Tibial artery (tissue), 4 donors: ENCODE results near the gene CHD6.

Source experiments
- DNase-seq, 2 donors: peaks; one replicate each; pipeline ENCODE4 v3.0.0-alpha.2; 2019
- H3K27ac ChIP-seq, 2 donors: fragments of 200-600 bp; sonication (generic) in 1 of 2; 1 replicate in 1 of 2; 2 replicates in 1 of 2; pipeline ENCODE4 v1.5.1; 2018 to 2019; ENCODE audit warnings: mild to moderate bottlenecking in 1 of 2
- H3K27me3 ChIP-seq, 2 donors: fragments of 200-600 bp; sonication (generic) in 1 of 2; one replicate each; pipeline versions ENCODE4 v1.5.1 to v1.6.0; 2016 to 2019
- H3K36me3 ChIP-seq, 3 donors: fragments of 200-600 bp; sonication (generic) in 2 of 3; one replicate each; pipeline ENCODE4 v1.5.1; 2016 to 2019; ENCODE audit warnings: mild to moderate bottlenecking in 2 of 3
- H3K4me1 ChIP-seq, 4 donors: fragments of 200-600 bp; sonication (generic) in 2 of 4; 1 replicate in 3 of 4; 2 replicates in 1 of 4; pipeline ENCODE4 v1.5.1; 2016 to 2019
- H3K4me3 ChIP-seq, 2 donors: fragments of 200-600 bp; sonication (generic) in 1 of 2; 1 replicate in 1 of 2; 2 replicates in 1 of 2; pipeline ENCODE4 v1.5.1; 2018 to 2019; ENCODE audit warnings: mild to moderate bottlenecking in 2 of 2
- H3K9me3 ChIP-seq, 3 donors: fragments of 200-600 bp; sonication (generic) in 1 of 3; one replicate each; pipeline ENCODE4 v1.5.1; 2016 to 2019
- intact Hi-C: fragments of 100-400 bp; cut with DNase I; formaldehyde crosslinking; loops from one replicate; pipeline ENCODE4 v1.15.0; 2023; ENCODE audit warnings: low total_unique reads
- TF ChIP-seq, protein P1 (sequence below), 2 experiments: fragments of 200-600 bp in 1 of 2; fragments of 450-650 bp in 1 of 2; IDR thresholded peaks; one replicate each; pipeline ENCODE4 v1.5.1; 2017 to 2019; ENCODE audit warnings: antibody characterized with exemption in 2 of 2, mild to moderate bottlenecking in 1 of 2, moderate library complexity in 1 of 2

The CHD6 gene

DNA sequence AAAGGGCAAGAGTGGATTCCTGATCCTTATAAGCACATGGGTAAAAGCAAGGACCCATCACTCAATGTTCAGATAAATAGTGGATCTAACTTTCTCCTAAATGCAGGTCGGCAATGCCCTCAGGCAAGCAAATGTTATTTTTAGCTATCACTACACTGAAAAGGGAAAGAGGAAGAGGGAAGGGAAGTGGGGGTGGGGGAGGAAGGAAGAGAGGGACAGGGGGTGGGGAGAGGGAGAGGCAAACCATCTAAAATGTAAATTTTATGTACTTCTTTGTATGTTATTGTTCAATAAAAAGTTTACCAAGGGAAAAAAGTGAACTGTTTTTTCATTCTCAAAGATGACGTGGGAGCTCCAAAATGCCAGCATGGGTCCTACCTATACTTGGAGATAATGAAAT, 44.2 kb downstream of the CHD6 start:
- intact Hi-C loops: no loop called here
- no peaks in the 10 kb centered on the region for H3K27me3 ChIP-seq
- no peaks in the 10 kb centered on the region for H3K36me3 ChIP-seq
- H3K9me3 ChIP-seq: no peaks in the 10 kb centered on the region
- H3K27ac ChIP-seq: no peak overlapping the region
- no peak for DNase-seq
- H3K4me1 ChIP-seq: peaks cover 0 to 83% (median 30%) of the 10 kb centered on the region in 4 donors
- TF ChIP-seq, protein P1, sequence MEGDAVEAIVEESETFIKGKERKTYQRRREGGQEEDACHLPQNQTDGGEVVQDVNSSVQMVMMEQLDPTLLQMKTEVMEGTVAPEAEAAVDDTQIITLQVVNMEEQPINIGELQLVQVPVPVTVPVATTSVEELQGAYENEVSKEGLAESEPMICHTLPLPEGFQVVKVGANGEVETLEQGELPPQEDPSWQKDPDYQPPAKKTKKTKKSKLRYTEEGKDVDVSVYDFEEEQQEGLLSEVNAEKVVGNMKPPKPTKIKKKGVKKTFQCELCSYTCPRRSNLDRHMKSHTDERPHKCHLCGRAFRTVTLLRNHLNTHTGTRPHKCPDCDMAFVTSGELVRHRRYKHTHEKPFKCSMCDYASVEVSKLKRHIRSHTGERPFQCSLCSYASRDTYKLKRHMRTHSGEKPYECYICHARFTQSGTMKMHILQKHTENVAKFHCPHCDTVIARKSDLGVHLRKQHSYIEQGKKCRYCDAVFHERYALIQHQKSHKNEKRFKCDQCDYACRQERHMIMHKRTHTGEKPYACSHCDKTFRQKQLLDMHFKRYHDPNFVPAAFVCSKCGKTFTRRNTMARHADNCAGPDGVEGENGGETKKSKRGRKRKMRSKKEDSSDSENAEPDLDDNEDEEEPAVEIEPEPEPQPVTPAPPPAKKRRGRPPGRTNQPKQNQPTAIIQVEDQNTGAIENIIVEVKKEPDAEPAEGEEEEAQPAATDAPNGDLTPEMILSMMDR (IDR thresholded peaks at IDR 0.05): no peak
- no peak overlapping the region for H3K4me3 ChIP-seq

- no peak for DNase-seq
- TF ChIP-seq, protein P1 (IDR thresholded peaks at IDR 0.05): no peak
- no peak overlapping the region for H3K27ac ChIP-seq
- intact Hi-C loops: no loop called here
- no peaks in the 10 kb centered on the region for H3K36me3 ChIP-seq
- H3K27me3 ChIP-seq: no peaks in the 10 kb centered on the region
- no peak overlapping the region for H3K4me3 ChIP-seq
- H3K4me1 ChIP-seq: peaks cover 0 to 86% (median 37%) of the 10 kb centered on the region in 4 donors
- no peaks in the 10 kb centered on the region for H3K9me3 ChIP-seq
Observed at GRCh38 chr20:41572010-41572572, 46.1 kb downstream of the CHD6 start.

DNA sequence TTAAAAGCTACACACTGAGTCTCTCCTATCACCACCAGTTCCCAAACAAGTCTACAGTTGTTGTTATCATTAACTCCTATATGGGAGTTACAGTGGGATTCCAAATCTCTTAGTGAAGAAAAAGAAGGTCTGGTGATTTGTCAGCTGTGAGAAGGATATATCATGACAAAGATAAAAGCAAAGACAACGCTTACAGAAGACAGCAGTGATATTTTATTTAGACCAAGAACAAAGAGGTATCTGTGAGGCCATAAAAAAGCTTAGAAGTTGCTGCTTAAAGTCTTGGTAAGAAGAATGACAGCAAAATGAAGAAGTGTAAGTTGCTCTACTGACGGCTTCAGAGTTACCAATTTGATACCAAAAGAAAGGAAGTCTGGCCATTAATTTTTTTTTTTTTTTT, 47.2 kb downstream of the CHD6 start:
- TF ChIP-seq, protein P1 (IDR thresholded peaks at IDR 0.05): no peak
- intact Hi-C loops: no loop called here
- peaks cover 0 to 81% (median 31%) of the 10 kb centered on the region in 4 donors for H3K4me1 ChIP-seq

DNA sequence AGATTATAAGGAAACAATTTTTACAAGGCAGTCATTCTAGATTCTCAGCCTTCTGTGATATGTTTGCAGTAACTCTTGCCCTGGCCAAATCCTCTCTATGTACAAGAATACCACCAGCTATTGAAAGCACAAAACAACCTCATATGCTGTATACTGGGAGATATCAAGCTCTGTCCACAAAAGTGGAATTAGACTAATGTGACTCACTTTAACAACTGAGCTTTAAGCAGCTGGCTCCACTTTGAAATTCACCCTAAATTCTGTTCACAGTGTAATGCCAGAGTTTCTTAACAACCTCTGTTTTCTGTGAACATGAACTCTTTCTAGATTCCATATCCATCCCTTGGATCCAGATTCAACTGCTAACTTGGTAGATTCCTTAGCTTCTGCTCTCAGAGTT, 47.6 kb downstream of the CHD6 start:
- H3K9me3 ChIP-seq: no peaks in the 10 kb centered on the region
- H3K27ac ChIP-seq: no peak overlapping the region
- H3K4me1 ChIP-seq: peaks cover 0 to 76% (median 30%) of the 10 kb centered on the region in 4 donors
- no peaks in the 10 kb centered on the region for H3K36me3 ChIP-seq
- no peak overlapping the region for H3K4me3 ChIP-seq
- intact Hi-C loops: no loop called here
- TF ChIP-seq, protein P1 (IDR thresholded peaks at IDR 0.05): no peak
- no peak for DNase-seq
- no peaks in the 10 kb centered on the region for H3K27me3 ChIP-seq

More for the DNA sequence above, 47.2 kb downstream of the CHD6 start:
- no peak overlapping the region for H3K27ac ChIP-seq
- H3K9me3 ChIP-seq: no peaks in the 10 kb centered on the region
- no peaks in the 10 kb centered on the region for H3K27me3 ChIP-seq
- no peak overlapping the region for H3K4me3 ChIP-seq
- no peaks in the 10 kb centered on the region for H3K36me3 ChIP-seq
- no peak for DNase-seq

GRCh38 chr20:41567615-41568014, 50.6 kb downstream of the CHD6 start:
- Histone ChIP-seq H3K27me3 (no peaks in the 10 kb centered on the region), H3K4me3 (no peak overlapping the region), H3K9me3 (no peaks in the 10 kb centered on the region), H3K27ac (no peak overlapping the region), H3K4me1 (peaks cover 0 to 57% (median 22%) of the 10 kb centered on the region in 4 donors), H3K36me3 (no peaks in the 10 kb centered on the region)
- intact Hi-C loops: no loop called here
- TF ChIP-seq, protein P1 (IDR thresholded peaks at IDR 0.05): no peak
- DNase-seq: no peak
